Germinal center (tissue), 1 donor: ENCODE measurements around the gene MYO5C.
A peak's percentile ranks its signal among the peaks of the same experiment; 100 is the strongest.

ENCODE experiments used
- DNase-seq: peaks from one replicate; pipeline ENCODE4 v3.0.0; 2012; ENCODE audit warnings: mixed read lengths, low spot score

The MYO5C gene

GRCh38 chr15:52278636-52279367 lies 16.8 kb downstream of the MYO5C start:
- no peak for DNase-seq

DNA sequence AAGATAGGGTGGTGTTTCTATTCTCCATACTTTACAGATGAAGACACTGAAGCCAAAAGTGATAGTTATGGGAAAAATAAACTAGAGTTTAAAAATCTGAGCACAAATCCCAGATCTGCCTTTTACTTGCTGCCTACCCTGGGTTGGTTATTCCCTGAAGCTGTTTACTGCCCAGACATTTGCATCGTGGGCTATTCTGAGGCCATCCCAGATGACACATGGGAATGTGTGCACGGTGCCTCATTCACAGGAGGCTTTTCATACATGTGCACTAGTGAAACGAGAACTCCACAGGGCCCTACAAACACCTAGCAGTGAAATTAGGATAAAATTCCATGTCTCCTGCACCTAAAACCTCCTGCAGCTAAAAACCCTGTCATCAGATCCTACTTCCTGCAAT lies 17.5 kb downstream of the MYO5C start:
- DNase-seq: no peak

DNA sequence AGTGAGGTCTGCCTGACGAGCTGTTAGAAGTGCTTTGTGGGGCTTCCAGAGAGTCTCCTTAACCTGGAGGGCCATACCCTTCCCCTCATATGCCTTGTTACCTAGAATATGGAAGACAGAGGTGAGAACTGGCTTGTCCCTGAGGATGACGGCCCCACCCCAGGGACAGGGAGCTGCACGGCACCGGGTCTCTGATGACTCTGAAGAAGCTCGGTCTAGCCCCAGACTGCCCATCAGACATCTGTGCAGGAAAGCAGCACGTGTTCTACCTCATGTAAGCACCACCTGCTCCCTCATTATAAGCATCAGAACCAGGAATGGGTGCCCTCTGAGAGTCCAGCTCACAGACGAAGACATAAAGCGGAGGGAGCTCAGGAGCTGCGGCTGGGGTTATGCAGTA lies 18.0 kb downstream of the MYO5C start:
- no peak for DNase-seq

DNA sequence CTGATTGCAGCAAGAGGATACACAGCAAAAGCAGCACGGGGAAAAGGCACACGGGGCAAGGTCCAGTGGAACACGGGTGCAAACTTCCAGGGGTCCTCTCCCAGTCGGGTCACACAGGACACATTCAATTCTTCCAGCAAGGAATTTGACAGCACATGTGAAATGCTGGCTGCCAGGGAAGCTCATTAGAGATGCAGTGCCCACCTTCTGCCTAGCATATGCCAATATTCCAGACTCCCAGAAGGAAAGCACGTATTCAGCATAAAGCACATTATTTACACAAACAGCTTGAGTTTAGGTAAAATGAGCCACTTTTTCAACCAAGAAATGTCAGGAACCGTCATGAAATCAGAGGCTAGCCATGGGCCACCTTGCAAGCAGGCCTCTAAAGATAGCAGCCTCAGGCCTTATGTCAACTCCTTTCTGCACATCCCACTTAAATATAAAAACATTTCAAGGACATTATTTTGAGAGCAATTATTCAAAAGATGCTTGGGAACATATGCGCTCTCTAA lies 19.3 kb downstream of the MYO5C start:
- DNase-seq: no peak

GRCh38 chr15:52263563-52264282 lies 31.9 kb downstream of the MYO5C start:
- no peak for DNase-seq

GRCh38 chr15:52262364-52262763 lies 33.2 kb downstream of the MYO5C start:
- no peak for DNase-seq

DNA sequence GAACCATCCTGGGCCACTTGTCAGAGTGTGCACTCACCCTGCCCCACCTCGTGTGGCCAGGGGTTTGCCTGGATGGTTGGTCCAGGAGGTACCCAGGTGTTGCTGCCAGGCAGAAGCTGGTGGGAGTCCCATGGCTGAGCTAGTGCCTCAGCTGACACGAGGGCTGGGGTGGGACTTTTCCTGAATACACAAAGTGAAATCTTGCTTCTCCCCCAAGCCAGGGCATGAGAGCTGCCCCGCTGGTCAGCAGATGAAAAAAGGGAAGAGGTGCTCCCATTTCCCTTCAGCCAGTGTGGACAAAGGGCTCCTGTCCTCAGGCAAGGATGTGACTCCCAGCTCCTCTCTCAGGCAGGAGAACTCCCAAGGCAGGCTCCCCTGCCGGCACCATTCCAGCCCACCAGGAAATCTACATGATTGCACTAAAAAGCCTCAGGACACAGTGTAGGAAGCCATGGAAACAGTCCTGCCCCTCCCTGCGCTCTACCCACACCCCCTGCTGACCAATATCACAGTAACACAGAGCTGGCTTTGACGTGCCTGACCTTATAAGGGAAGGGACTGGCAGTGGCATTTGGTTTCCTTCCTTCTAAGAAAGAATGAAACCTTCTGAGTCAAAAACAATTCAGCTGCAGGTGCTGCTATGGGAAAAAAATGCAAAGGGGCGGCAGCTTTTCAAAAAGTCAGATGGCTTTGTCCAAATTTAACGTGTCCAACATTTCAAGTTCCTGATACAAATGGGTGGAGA lies 33.9 kb downstream of the MYO5C start:
- DNase-seq: peak; percentile 66

DNA sequence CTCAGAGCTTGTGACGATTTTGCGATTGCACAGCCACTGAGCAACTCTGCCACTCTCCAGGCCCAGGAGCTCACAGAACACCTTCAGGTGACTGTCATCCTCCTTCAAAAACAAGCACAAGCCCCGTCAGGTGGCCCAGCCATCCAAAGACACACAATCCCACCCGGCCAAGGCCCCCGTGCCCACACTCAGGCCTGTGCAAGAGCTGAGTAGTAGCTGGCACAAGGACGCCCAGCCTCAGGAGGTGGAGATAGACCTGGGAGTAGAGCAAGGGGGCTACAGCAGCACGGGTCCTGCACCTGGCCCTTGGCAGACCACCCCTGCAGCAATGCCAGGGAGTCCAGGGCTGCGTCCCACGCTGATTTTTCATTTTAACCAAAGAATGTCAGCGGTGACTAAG lies 34.6 kb downstream of the MYO5C start:
- DNase-seq: no peak

DNA sequence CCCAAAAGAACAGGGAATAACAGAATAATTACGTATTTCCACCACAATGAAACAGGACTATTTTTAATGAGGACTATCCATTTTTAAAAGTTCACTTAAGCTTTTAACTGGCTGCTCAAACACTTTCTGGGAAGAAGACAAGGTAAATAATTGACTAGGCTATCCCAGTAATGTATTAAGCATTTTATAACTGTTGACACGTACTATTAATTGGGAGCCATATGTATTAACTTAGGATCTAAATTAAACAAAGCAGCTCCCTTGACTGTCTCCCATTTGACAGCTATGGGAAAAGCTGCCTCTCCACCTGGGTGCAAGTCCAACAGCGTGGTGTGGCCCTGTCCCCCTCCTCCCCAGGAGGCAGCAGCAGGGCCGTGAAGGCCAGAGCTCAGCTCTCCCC lies 36.1 kb downstream of the MYO5C start:
- no peak for DNase-seq

- no peak for DNase-seq
Observed at GRCh38 chr15:52258461-52258860, 37.1 kb downstream of the MYO5C start.

GRCh38 chr15:52257734-52258062 lies 37.9 kb downstream of the MYO5C start:
- no peak for DNase-seq

DNA sequence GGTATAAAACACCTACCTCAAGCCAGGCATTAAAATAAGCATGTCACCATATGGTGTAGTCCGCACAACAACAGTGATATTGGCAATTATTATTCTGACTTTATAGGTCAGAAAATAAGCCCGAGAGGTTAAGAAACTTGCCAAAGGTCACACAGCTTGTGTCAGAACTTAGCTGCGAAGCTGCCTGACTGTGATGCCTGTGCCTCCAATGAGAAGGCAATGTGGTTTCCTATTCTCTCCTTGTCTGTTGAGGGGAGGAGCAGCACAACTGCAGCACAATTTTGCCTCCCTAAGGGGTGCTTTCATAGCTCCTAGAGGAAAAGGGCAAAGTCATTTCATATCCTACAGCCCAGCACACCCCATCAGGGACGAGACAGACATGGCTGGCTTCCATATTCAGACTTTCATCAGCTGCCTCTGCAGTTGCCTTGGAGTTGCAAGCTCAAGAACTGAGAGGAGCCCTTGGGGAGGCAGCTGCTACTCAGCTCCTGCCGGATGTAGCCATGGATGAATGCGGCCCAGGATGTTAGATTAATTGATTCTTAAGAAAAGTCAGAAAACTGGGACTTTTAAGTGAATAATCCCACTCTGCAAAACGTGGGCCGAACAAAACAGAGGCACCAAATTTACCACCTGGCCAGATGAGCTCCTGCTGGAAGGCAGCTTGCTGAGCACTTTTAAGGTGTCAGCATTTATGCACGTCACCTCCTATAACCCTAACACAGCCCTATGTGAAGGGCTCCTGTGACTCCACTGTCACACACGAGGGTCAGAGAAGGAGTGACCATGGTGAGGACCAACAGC lies 38.5 kb downstream of the MYO5C start:
- no peak for DNase-seq

DNA sequence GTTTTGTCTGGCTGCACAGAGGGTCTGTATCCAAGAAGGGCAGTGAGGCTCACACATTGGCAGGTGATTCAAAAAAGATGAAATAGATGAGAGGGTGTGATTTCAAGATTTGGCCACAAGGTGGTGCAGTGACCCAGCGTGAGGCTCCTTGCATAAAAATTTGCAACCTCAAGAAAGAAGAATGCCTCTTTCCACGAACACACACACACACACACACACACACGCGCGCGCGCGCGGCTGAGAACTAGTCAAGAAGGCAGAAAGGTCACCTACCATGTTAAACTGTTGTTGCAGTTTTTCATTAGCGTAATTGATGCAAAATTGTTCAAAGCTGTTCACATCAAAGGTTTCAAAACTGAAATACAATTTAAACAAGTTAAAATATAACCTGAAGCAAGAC lies 39.2 kb downstream of the MYO5C start:
- DNase-seq: peak; percentile 85

DNA sequence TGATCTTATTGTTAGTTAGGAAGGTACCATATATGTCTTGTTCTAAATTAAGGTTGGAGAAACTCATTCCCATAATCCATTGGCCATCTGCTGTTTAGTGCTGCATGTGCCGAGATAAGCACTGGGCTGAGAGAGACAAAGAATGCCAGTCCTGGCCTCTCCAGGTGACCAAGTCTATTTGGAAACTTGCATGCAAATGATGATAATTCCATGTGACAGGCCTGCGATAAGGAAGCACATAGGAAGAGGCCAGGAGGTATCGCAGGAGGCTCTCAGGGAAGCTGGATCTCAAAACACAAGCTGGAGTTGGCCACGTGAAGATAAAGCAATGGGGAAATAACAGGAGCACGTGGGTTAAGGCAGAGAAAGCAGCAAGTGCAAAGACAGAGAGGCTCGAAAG lies 39.7 kb downstream of the MYO5C start:
- DNase-seq: no peak

GRCh38 chr15:52255008-52255407 lies 40.6 kb downstream of the MYO5C start:
- no peak for DNase-seq

DNA sequence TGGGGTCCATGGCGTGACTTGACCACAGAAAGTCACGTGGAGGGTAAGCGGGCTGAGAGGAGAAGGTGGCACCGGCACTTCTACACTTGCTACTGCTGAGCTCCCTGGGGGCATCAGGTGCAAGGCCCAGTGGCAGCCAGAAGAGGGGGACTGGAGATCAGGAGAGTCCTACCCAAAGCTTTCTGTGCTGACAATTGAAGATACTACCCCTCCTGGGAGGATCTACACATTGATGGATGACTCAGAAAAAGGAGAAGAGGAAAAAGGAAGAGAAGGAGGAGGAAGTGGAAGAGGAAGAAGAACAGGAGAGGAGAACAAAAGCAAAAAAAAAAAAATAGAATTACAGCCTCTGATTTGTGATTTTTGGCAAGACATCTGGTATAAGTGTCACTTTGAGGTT lies 41.2 kb downstream of the MYO5C start:
- DNase-seq: peak; percentile 53

DNA sequence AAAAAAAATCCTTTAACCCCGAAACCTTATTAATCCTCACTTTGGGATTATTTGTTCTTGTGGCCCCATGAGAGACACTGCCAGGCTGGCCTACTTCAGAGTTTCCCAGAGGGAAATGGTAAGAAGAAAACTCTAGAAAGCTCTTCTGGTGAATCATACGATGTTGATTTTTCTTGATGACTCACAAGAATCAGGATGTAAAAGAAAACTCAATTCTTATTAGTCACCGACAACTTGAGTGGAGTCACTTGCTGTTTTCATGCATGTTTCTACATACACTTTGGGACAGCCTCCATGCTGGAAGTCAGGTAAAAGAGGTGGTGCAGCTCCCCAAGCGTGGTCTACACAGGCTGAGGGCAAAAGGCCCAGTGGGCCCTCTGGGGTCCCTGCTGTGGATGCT lies 42.8 kb downstream of the MYO5C start:
- no peak for DNase-seq

GRCh38 chr15:52251144-52251860 lies 44.3 kb downstream of the MYO5C start:
- no peak for DNase-seq

GRCh38 chr15:52247461-52247860 lies 48.1 kb downstream of the MYO5C start:
- no peak for DNase-seq

GRCh38 chr15:52246686-52247431 lies 48.7 kb downstream of the MYO5C start:
- no peak for DNase-seq
